H1 (cell line): ENCODE measurements around the gene THBS4. TPM values are rescaled to one million over a fixed set of nuclear protein-coding genes. Genes with fewer than 3 reads are reported as not detected.

Source experiments
- polyA plus RNA-seq, 7 experiments: library from polyadenylated mRNA; depleted of rRNA in 3 of 7; stranded (reverse) in 5 of 7; unstranded in 2 of 7; fragments of >200 nt in 5 of 7; fragments of 200-250 nt in 2 of 7; gene quantifications; 1 replicate in 5 of 7; 2 replicates in 1 of 7; 4 replicates in 1 of 7; pipeline versions ENCODE4 v1.2.1 to v1.2.3, GENCODE V29; 2011 to 2013; ENCODE audit warnings: missing spikeins in 2 of 7, mixed read lengths in 2 of 7
- small RNA-seq: library from polyadenylated mRNA; stranded (forward); fragments of <200 nt; extraction: miRNeasy Mini kit (QIAGEN cat#:217004); gene quantifications from one replicate; pipeline ENCODE3, GENCODE V24; 2013; ENCODE audit not compliant: insufficient read depth
- total RNA-seq: library from RNA; stranded (reverse); fragmentation: NEBNext Ultra II Directional; extraction: Animal tissue kit (Norgen Biotek cat#: 25700); gene quantifications from 2 replicates; pipeline ENCODE4 v1.2.1, GENCODE V29; 2021

THBS4 gene
- total and polyA plus RNA-seq, 2 of the 8 experiments (the other 6 are each of a cell fraction or from before 2014, with no cell fraction given): 12.8 to 25.4 TPM

Small RNAs within 50 kb of the gene (small RNA-seq; reads per million reads assigned to genes)
- not detected for gene TRMT112P2

Other genes starting within 250 kb of the THBS4 start
- gene MTX3, start 44.1 kb upstream of the THBS4 start, total RNA-seq: 27.9 and 28.8 TPM in 2 replicates
- 8.7 and 9.4 TPM in 2 replicates for gene MTX3, start 44.1 kb upstream of the THBS4 start, polyA plus RNA-seq (2011; rRNA removed)
- gene SERINC5, start 220.7 kb downstream of the THBS4 start, total RNA-seq: 144 and 149 TPM in 2 replicates
- 27.2 and 32.2 TPM in 2 replicates for gene SERINC5, start 220.7 kb downstream of the THBS4 start, polyA plus RNA-seq (2011; rRNA removed)